Measurements from ENCODE around the gene OTX1.

The OTX1 gene

GRCh38 chr2:63099032-63099431 lies 48.4 kb downstream of the OTX1 start:
- no peak for TF ChIP-seq CTCF (conservative IDR thresholded peaks at IDR 0.05; ENCODE audit: low read length)
- no peak overlapping the region for H3K4me3 ChIP-seq (ENCODE audit: low read length)
- DNase-seq (ENCODE audit: low read depth), result no peak

GRCh38 chr2:63101954-63102353 lies 51.3 kb downstream of the OTX1 start:
- H3K4me3 ChIP-seq (ENCODE audit: low read length), result no peak overlapping the region
- TF ChIP-seq CTCF (conservative IDR thresholded peaks at IDR 0.05; ENCODE audit: low read length), result no peak
- no peak for DNase-seq (ENCODE audit: low read depth)

- TF ChIP-seq CTCF (conservative IDR thresholded peaks at IDR 0.05; ENCODE audit: low read length), result no peak
- DNase-seq (ENCODE audit: low read depth), result no peak
- H3K4me3 ChIP-seq (ENCODE audit: low read length), result no peak overlapping the region
Observed at GRCh38 chr2:63104482-63104881, 53.9 kb downstream of the OTX1 start.

All from AG10803 (cell line).